Lower lobe of right lung (tissue), 2 donors: Measurements from ENCODE around the gene CDC14B. TPM values are rescaled to one million over a fixed set of nuclear protein-coding genes. Genes with fewer than 3 reads are reported as not detected.

Experiments used
- ATAC-seq, 2 donors: fragments of 200-7000 bp; cut with Tn5 transposase; one replicate each; pipeline ENCODE4 v1.9.1; 2020 to 2022; ENCODE audit warnings: mild to moderate bottlenecking in 2 of 2, moderate library complexity in 2 of 2
- DNase-seq: peaks from one replicate; pipeline ENCODE4 v3.0.0-alpha.2; 2020
- H3K27ac ChIP-seq: fragments of 200-600 bp; one replicate; pipeline ENCODE4 v1.8.0; 2022
- H3K27me3 ChIP-seq: fragments of 200-600 bp; one replicate; pipeline ENCODE4 v1.8.0; 2022; ENCODE audit warnings: low read depth
- H3K36me3 ChIP-seq: fragments of 200-600 bp; one replicate; pipeline ENCODE4 v1.8.0; 2022; ENCODE audit warnings: mild to moderate bottlenecking
- H3K4me1 ChIP-seq: fragments of 200-600 bp; one replicate; pipeline ENCODE4 v1.8.0; 2022
- H3K4me3 ChIP-seq: fragments of 200-600 bp; one replicate; pipeline ENCODE4 v1.8.0; 2022; ENCODE audit warnings: mild to moderate bottlenecking
- H3K9me3 ChIP-seq: fragments of 200-600 bp; one replicate; pipeline ENCODE4 v1.8.0; 2022
- CTCF ChIP-seq: fragments of 200-600 bp; IDR thresholded peaks from one replicate; pipeline ENCODE4 v1.8.0; 2022; ENCODE audit warnings: antibody characterized with exemption, mild to moderate bottlenecking
- intact Hi-C: fragments of 100-400 bp; cut with DNase I; formaldehyde crosslinking; loops from one replicate; pipeline ENCODE4 v1.11.0; 2022
- total RNA-seq: library from RNA; stranded (reverse); fragmentation: NEBNext Ultra II Directional; extraction: Animal tissue kit (Norgen Biotek cat#: 25700); gene quantifications from one replicate; pipeline ENCODE4 v1.2.1, GENCODE V29; 2021
- donor health status: DM: no; HTN: yes; CAD: no; lungs with severe emphysema.

CDC14B gene
- total RNA-seq, 1 donor from 2014 or later, result 16.0 TPM

GRCh38 chr9:96564217-96564616 is 55.4 kb downstream of the CDC14B start:
- peaks cover 14% of the 10 kb centered on the region for H3K4me1 ChIP-seq
- intact Hi-C loops, result no loop called here
- no peaks in the 10 kb centered on the region for H3K27me3 ChIP-seq
- no peak for TF ChIP-seq CTCF
- H3K36me3 ChIP-seq, result peaks cover 8% of the 10 kb centered on the region
- DNase-seq, result no peak
- H3K27ac ChIP-seq, result no peak overlapping the region
- no peaks in the 10 kb centered on the region for H3K9me3 ChIP-seq
- H3K4me3 ChIP-seq, result no peak overlapping the region
- ATAC-seq, result no peak

- H3K4me3 ChIP-seq, result no peak overlapping the region
- H3K9me3 ChIP-seq, result no peaks in the 10 kb centered on the region
- no peaks in the 10 kb centered on the region for H3K27me3 ChIP-seq
- intact Hi-C loops, result no loop called here
- ATAC-seq, result no peak
- H3K4me1 ChIP-seq, result peaks cover 8% of the 10 kb centered on the region
- no peak for TF ChIP-seq CTCF
- no peak overlapping the region for H3K27ac ChIP-seq
- DNase-seq, result no peak
- peaks cover 8% of the 10 kb centered on the region for H3K36me3 ChIP-seq
These were observed 60.2 kb downstream of the CDC14B start for GRCh38 chr9:96559339-96559943.

GRCh38 chr9:96557921-96558320 is 61.7 kb downstream of the CDC14B start:
- Histone ChIP-seq H3K27me3 (no peaks in the 10 kb centered on the region), H3K36me3 (peaks cover 8% of the 10 kb centered on the region), H3K4me3 (no peak overlapping the region), H3K27ac (no peak overlapping the region), H3K4me1 (peaks cover 8% of the 10 kb centered on the region), H3K9me3 (no peaks in the 10 kb centered on the region)
- intact Hi-C loops, result no loop called here
- ATAC-seq, result no peak
- no peak for TF ChIP-seq CTCF
- DNase-seq, result no peak

- TF ChIP-seq CTCF, result no peak
- H3K36me3 ChIP-seq, result peaks cover 3% of the 10 kb centered on the region
- intact Hi-C loops, result no loop called here
- peaks cover 8% of the 10 kb centered on the region for H3K4me1 ChIP-seq
- H3K27me3 ChIP-seq, result no peaks in the 10 kb centered on the region
- ATAC-seq, result peak in 1 of 2 donors; percentile 45
- no peak overlapping the region for H3K27ac ChIP-seq
- H3K4me3 ChIP-seq, result no peak overlapping the region
- no peaks in the 10 kb centered on the region for H3K9me3 ChIP-seq
- DNase-seq, result no peak
These were observed 62.8 kb downstream of the CDC14B start for GRCh38 chr9:96556701-96557461.

GRCh38 chr9:96555567-96556386 is 63.9 kb downstream of the CDC14B start:
- DNase-seq, result no peak

More at GRCh38 chr9:96555567-96556386, 63.9 kb downstream of the CDC14B start:
- Histone ChIP-seq H3K4me3 (no peak overlapping the region), H3K9me3 (no peaks in the 10 kb centered on the region), H3K27me3 (no peaks in the 10 kb centered on the region), H3K27ac (no peak overlapping the region), H3K36me3 (no peaks in the 10 kb centered on the region), H3K4me1 (peaks cover 8% of the 10 kb centered on the region)
- intact Hi-C loops, result no loop called here
- peak in 1 of 2 donors; percentile 45 for ATAC-seq
- no peak for TF ChIP-seq CTCF
